SKM-1 treated with dmso at 0.1 percent for 144 hours (cell line): ENCODE measurements around the gene RBMY1D.
"Not testable (repeated sequence)": the region's sequence is repeated elsewhere in the genome, so short reads cannot be mapped to it uniquely, and the experiment has no call there.

ENCODE experiments used
- DNase-seq: peaks from one replicate; lab custom pipeline; 2025; ENCODE audit not compliant: unreplicated experiment; lab: John Stamatoyannopoulos, UW

RBMY1D gene

DNA sequence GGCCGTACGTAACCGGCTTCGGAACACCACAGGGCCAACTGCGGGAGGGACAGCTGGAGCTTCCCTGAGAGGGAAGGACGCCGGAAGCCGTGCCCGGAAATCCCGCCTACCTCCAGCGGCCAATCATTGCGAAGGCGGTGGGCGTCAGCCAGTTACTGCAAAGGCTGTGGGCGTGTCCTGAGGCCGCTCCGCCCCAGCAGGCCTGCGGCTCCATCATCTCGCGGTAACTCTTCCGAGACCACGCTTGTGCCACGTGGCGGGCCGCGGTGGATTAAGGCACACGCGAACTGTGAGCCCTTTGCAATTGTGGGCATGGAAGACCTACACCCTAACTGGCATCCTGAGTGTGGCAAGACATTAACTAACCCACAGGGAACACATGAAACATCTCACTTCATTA lies at the start of gene RBMY1D:
TSS of gene RBMY1D (minus strand) at position 101 of the 400 bp plus-strand sequence. CDS start 2,013 bp downstream, outside the sequence.
- DNase-seq = not testable (repeated sequence)

DNA sequence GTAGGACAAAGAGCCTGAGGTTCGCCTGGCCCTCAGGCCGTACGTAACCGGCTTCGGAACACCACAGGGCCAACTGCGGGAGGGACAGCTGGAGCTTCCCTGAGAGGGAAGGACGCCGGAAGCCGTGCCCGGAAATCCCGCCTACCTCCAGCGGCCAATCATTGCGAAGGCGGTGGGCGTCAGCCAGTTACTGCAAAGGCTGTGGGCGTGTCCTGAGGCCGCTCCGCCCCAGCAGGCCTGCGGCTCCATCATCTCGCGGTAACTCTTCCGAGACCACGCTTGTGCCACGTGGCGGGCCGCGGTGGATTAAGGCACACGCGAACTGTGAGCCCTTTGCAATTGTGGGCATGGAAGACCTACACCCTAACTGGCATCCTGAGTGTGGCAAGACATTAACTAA lies 23.6 kb upstream of the RBMY1D start, which contains the start of gene RBMY1E:
TSS of gene RBMY1E (minus strand) at position 101 of the 400 bp plus-strand sequence. CDS start 1,978 bp downstream, outside the sequence.
- not testable (repeated sequence) for DNase-seq

DNA sequence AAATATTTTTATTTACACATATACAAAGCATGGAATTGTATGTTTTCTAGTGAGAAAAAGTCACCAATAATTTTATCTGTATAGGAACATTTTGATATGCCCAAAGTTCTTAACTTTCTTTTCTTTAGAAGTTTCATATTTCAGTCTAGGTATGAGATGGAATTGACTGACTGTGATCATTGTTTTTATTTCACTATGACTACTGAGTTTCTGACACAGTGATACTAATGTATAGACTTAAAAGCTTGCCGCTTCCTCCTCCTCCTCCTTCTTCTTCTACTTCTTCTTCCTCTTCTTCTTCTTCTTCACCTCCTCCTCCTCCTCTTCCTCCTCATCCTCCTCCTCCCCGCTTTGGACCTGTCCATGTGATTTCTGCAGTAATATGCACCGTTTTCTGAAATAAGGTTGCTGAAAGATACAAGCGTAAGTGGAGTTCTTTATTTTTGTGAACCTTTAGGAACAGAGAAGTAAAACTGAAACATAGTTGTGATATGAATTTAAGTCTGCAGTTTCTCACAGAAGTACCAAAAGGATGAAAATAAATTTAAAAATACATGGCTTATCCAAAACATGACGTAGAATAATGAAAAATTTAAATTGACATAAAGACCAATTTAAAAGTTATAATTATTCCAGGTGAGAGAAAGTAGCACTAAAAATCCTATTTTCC lies 24.8 kb downstream of the RBMY1D start:
- not testable (repeated sequence) for DNase-seq

DNA sequence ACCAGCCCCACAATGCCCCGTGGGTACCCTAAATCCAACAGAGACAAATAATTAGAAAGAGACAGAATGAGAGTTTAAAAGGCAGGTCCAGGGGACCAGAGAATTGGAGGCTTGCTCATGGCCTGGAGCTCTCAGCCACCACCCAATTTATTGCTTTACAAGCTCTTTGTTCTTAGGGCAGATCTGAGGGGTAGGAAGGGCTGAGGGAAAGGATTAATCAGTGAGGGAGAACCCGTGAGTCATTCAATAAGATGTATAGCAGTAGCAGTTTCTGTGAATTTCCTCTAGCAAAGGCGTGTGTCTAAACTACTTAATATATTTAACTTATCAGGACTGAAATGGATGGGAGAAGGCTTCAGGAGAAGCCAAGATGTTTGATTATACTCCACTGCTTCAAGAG lies 48.8 kb downstream of the RBMY1D start:
- DNase-seq = no peak

DNA sequence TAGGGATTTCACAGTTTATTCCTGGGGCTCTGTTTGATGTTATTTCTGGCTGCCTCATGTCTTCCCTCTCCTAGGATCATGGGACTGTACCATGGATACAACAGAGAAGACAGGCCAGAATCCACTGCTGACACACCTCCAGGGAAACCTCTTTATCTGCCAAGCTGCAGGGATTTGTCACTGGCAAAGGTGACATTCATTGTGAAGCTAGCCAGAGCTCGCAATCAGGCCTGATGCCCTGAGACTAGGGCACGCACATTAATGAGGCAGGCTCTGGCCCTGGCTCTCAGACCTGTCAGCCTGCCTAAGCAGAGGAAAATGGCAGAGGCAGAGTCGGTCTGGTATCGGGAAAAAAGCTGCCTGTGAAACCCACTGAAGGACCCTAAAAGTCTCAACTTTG lies 52.2 kb downstream of the RBMY1D start:
- no peak for DNase-seq

DNA sequence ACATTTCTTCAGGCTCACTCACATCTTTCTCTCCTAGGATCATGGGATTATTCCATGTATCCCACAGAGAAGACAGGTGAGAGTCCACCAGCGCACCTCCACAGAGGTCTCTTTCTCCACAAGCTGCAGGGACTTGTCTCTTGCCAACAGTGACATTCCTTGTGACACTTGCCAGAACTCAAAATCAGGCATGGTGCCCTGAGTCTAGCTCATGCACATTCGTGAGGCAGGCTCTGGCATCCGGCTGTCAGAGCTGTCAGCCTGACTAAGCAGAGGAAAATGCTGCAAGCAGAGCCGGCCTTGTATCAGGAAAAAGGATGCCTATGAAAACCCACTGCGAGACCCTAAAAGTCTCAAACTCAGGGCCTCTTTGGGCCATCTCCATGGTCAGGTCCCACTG lies 54.8 kb downstream of the RBMY1D start:
- no peak for DNase-seq

DNA sequence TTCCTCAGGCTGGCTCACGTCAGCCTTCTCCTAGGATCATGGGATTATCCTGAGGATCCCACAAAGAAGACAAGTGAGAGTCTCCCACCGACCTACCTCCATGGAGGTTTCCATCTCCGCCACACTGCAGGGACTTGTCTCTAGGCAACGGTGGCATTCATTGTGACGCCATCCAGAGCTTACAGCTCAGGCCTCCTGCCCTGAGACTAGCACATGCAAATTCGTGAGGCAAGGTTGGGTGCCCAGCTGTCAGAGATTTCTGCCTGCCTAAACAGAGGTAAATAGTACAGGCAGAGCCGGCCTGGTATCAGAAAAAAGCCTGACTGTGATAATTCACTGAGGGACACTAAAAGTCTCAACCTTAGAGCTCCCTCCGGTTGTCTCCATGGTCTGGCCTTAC lies 58.0 kb downstream of the RBMY1D start:
- no peak for DNase-seq

DNA sequence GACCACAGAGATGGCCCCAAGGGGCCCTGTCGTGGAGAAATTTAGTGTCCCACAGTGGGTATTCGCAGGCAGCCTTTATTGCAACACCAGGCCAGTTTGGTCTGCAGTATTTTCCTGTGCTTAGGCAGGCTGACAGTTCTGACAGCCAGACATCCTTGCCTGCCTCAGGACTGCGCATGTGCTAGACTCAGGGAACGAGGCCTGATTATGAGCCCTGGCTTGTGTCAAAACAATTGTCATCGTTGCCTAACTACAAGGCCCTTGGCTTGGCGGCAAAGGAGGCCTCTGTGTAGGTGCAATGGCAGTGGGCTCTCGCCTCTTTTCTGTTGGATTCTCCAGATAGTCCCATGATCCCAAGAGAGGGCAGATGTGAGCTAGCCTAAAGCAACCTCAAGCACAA lies 59.3 kb downstream of the RBMY1D start:
- no peak for DNase-seq
